Eye (tissue), 1 donor: ENCODE measurements around the gene KCNJ14.

ENCODE experiments used
- DNase-seq: peaks from one replicate; pipeline ENCODE4 v3.0.0-alpha.2; 2015

KCNJ14 gene

GRCh38 chr19:48510421-48511268 lies 55.3 kb downstream of the KCNJ14 start:
- peak; percentile 88 for DNase-seq

- peak; percentile 29 for DNase-seq
Measured at GRCh38 chr19:48511321-48511731, 56.0 kb downstream of the KCNJ14 start.

- DNase-seq: peak; percentile 85
Measured at GRCh38 chr19:48511800-48512503, 56.6 kb downstream of the KCNJ14 start, which contains the start of gene LMTK3. LMTK3 (minus strand) TSS chr19:48511835; CDS start chr19:48511576, 259 bp downstream.

GRCh38 chr19:48512504-48513288 lies 57.3 kb downstream of the KCNJ14 start:
- no peak for DNase-seq

- DNase-seq: peak; percentile 90
Measured at GRCh38 chr19:48513289-48514122, 58.1 kb downstream of the KCNJ14 start.

- no peak for DNase-seq
Measured at GRCh38 chr19:48514123-48514458, 58.7 kb downstream of the KCNJ14 start.

GRCh38 chr19:48516536-48516935 lies 61.2 kb downstream of the KCNJ14 start:
- no peak for DNase-seq
